ENCODE data around the gene ZSWIM6. TPM values are rescaled to one million over a fixed set of nuclear protein-coding genes. Genes with fewer than 3 reads are reported as not detected.

Gene ZSWIM6
- polyA plus RNA-seq, 3 donors = 1.7 to 33.5 (median 2.7) TPM

GRCh38 chr5:61576556-61576955 lies 244.5 kb downstream of the ZSWIM6 start:
- TF ChIP-seq, protein P1, sequence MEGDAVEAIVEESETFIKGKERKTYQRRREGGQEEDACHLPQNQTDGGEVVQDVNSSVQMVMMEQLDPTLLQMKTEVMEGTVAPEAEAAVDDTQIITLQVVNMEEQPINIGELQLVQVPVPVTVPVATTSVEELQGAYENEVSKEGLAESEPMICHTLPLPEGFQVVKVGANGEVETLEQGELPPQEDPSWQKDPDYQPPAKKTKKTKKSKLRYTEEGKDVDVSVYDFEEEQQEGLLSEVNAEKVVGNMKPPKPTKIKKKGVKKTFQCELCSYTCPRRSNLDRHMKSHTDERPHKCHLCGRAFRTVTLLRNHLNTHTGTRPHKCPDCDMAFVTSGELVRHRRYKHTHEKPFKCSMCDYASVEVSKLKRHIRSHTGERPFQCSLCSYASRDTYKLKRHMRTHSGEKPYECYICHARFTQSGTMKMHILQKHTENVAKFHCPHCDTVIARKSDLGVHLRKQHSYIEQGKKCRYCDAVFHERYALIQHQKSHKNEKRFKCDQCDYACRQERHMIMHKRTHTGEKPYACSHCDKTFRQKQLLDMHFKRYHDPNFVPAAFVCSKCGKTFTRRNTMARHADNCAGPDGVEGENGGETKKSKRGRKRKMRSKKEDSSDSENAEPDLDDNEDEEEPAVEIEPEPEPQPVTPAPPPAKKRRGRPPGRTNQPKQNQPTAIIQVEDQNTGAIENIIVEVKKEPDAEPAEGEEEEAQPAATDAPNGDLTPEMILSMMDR (IDR thresholded peaks at IDR 0.05) = no peak

DNA sequence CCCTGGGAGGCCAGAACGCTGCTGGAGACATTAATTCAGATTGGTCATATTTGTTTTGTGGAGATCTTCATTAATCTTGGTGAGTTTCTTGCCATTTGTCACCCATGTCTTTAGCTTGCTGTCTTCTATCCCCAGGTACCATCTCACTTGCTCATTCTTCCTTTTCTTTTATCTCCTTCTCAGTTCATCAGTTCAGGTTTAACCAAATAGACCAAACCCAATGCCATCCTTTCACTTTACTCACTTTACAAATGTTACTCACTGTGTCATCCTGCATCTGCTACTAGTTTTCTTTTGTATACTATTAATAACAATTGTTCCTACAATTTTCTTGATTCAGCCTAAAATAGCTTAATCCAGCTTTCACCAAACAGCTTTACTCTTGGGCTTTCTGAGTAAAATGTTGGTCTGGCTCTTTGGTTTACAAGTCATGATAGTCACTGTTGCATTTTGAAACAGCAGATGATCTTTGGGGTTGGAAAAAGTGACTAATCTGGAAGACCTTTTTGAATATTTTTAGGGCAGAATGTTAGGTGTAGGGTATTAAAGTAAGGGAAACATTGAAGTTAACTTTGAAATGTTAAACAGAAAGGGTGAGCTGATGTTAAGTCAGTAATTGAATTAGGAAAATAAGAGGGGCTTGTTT lies 246.9 kb downstream of the ZSWIM6 start:
- intact Hi-C loops (cut with micrococcal nuclease) = no loop called here
- no peaks in the 10 kb centered on the region for H3K9me3 ChIP-seq (replicated peaks in 1 of 2; ENCODE audit: control insufficient read depth in 1 of 2, insufficient read depth in 1 of 2, low read length in 2 of 2)
- no peaks in the 10 kb centered on the region for H3K27me3 ChIP-seq (ENCODE audit: control insufficient read depth in 2 of 2, insufficient read depth in 2 of 2, low read length in 2 of 2)
- H3K4me1 ChIP-seq (ENCODE audit: control insufficient read depth in 1 of 2, insufficient read depth in 2 of 2, low read length in 2 of 2) = no peaks in the 10 kb centered on the region
- no peak for DNase-seq
- no peak overlapping the region for H3K9ac ChIP-seq (ENCODE audit: insufficient read depth, low read length, poor library complexity, severe bottlenecking)
- no peak overlapping the region for H3K27ac ChIP-seq (ENCODE audit: low read depth in 1 of 2, low read length in 2 of 2)
- H3K9me3 Mint-ChIP-seq = peaks cover 0 to 2% (median 0%) of the 10 kb centered on the region in 7 donors
- no peaks in the 10 kb centered on the region for H3K4me1 Mint-ChIP-seq
- H3K79me2 ChIP-seq (ENCODE audit: insufficient read depth, low read length) = no peaks in the 10 kb centered on the region
- H4K20me1 ChIP-seq (ENCODE audit: insufficient read depth, low read length) = no peaks in the 10 kb centered on the region
- H3K36me3 Mint-ChIP-seq = no peaks in the 10 kb centered on the region
- no peaks in the 10 kb centered on the region for H3K27me3 Mint-ChIP-seq (ENCODE audit: low read depth in 3 of 3)
- H3K4me3 ChIP-seq (replicated peaks in 1 of 3; ENCODE audit: low read depth in 2 of 3, low read length in 3 of 3) = no peak overlapping the region
- no peak overlapping the region for H2AFZ ChIP-seq (ENCODE audit: insufficient read depth, low read depth, low read length, poor library complexity, severe bottlenecking)
- TF ChIP-seq, protein P1 (IDR thresholded peaks at IDR 0.05) = no peak
- no peaks in the 10 kb centered on the region for H3K36me3 ChIP-seq (replicated peaks in 1 of 2; ENCODE audit: control insufficient read depth in 1 of 2, insufficient read depth in 2 of 2, low read length in 2 of 2)
- WGBS (ENCODE audit: insufficient coverage) = 100% methylated on average over 1 of the region's 1 CpG
- no peak overlapping the region for H3K4me2 ChIP-seq (replicated peaks; ENCODE audit: extremely low read depth, low read length, poor library complexity, severe bottlenecking)
- H3K4me3 Mint-ChIP-seq = no peak overlapping the region
- H3K27ac Mint-ChIP-seq = no peak overlapping the region

More at GRCh38 chr5:61576556-61576955, 244.5 kb downstream of the ZSWIM6 start:
- Histone ChIP-seq H4K20me1 (ENCODE audit: insufficient read depth, low read length) (no peaks in the 10 kb centered on the region), H3K4me3 (replicated peaks in 1 of 3; ENCODE audit: low read depth in 2 of 3, low read length in 3 of 3) (no peak overlapping the region), H3K27me3 (ENCODE audit: control insufficient read depth in 2 of 2, insufficient read depth in 2 of 2, low read length in 2 of 2) (no peaks in the 10 kb centered on the region), H3K4me1 (ENCODE audit: control insufficient read depth in 1 of 2, insufficient read depth in 2 of 2, low read length in 2 of 2) (no peaks in the 10 kb centered on the region), H3K27ac (ENCODE audit: low read depth in 1 of 2, low read length in 2 of 2) (no peak overlapping the region), H3K79me2 (ENCODE audit: insufficient read depth, low read length) (no peaks in the 10 kb centered on the region), H3K4me2 (replicated peaks; ENCODE audit: extremely low read depth, low read length, poor library complexity, severe bottlenecking) (no peak overlapping the region), H3K36me3 (replicated peaks in 1 of 2; ENCODE audit: control insufficient read depth in 1 of 2, insufficient read depth in 2 of 2, low read length in 2 of 2) (no peaks in the 10 kb centered on the region), H3K9ac (ENCODE audit: insufficient read depth, low read length, poor library complexity, severe bottlenecking) (no peak overlapping the region), H2AFZ (ENCODE audit: insufficient read depth, low read depth, low read length, poor library complexity, severe bottlenecking) (no peak overlapping the region), H3K9me3 (replicated peaks in 1 of 2; ENCODE audit: control insufficient read depth in 1 of 2, insufficient read depth in 1 of 2, low read length in 2 of 2) (no peaks in the 10 kb centered on the region)
- Mint-ChIP-seq H3K9me3 (peaks cover 0 to 2% (median 0%) of the 10 kb centered on the region in 7 donors), H3K36me3 (no peaks in the 10 kb centered on the region), H3K27ac (no peak overlapping the region), H3K4me3 (no peak overlapping the region), H3K4me1 (no peaks in the 10 kb centered on the region), H3K27me3 (ENCODE audit: low read depth in 3 of 3) (no peaks in the 10 kb centered on the region)
- DNase-seq = no peak
- intact Hi-C loops (cut with micrococcal nuclease) = no loop called here
- WGBS (ENCODE audit: insufficient coverage) = 100% methylated on average over 1 of the region's 3 CpGs
